Endothelial cell (in vitro differentiated cells): ENCODE results near the gene ZBTB43. TPM values are rescaled to one million over a fixed set of nuclear protein-coding genes. Genes with fewer than 3 reads are reported as not detected.
"Not testable (repeated sequence)": the region's sequence is repeated elsewhere in the genome, so short reads cannot be mapped to it uniquely, and the experiment has no call there.

Experiments used
- DNase-seq: peaks from one replicate; pipeline ENCODE4 v3.0.0; 2021; ENCODE audit warnings: low spot score
- H3K27ac Mint-ChIP-seq: one replicate; pipeline ENCODE4 v1.8.0; 2021; ENCODE audit warnings: mixed read lengths, inconsistent platforms; ENCODE audit not compliant: unreplicated experiment
- H3K27me3 Mint-ChIP-seq: one replicate; pipeline ENCODE4 v1.8.0; 2021; ENCODE audit warnings: mild to moderate bottlenecking, moderate library complexity, mixed read lengths, inconsistent platforms; ENCODE audit not compliant: unreplicated experiment
- H3K36me3 Mint-ChIP-seq: one replicate; pipeline ENCODE4 v1.8.0; 2021; ENCODE audit warnings: mild to moderate bottlenecking, low read depth, mixed read lengths, inconsistent platforms; ENCODE audit not compliant: unreplicated experiment
- H3K4me1 Mint-ChIP-seq: one replicate; pipeline ENCODE4 v1.8.0; 2021; ENCODE audit warnings: mild to moderate bottlenecking, mixed read lengths, inconsistent platforms; ENCODE audit not compliant: unreplicated experiment
- H3K4me3 Mint-ChIP-seq: one replicate; pipeline ENCODE4 v1.8.0; 2021; ENCODE audit warnings: mild to moderate bottlenecking, mixed read lengths, inconsistent platforms; ENCODE audit not compliant: unreplicated experiment
- H3K9me3 Mint-ChIP-seq: one replicate; pipeline ENCODE4 v1.8.0; 2021; ENCODE audit warnings: mixed read lengths, inconsistent platforms; ENCODE audit not compliant: unreplicated experiment
- CTCF ChIP-seq: fragments of 200-600 bp; sonication (generic); IDR thresholded peaks from one replicate; pipeline ENCODE4 v1.5.0; 2021; ENCODE audit warnings: antibody characterized with exemption; ENCODE audit not compliant: unreplicated experiment
- total RNA-seq: library from RNA; stranded (reverse); fragmentation: NEBNext Ultra II Directional; extraction: Animal tissue kit (Norgen Biotek cat#: 25700); gene quantifications from one replicate; pipeline ENCODE4 v1.2.1, GENCODE V29; 2021; ENCODE audit not compliant: unreplicated experiment

ZBTB43 gene
- total RNA-seq, 1 donor from 2014 or later: 16.7 TPM

DNA sequence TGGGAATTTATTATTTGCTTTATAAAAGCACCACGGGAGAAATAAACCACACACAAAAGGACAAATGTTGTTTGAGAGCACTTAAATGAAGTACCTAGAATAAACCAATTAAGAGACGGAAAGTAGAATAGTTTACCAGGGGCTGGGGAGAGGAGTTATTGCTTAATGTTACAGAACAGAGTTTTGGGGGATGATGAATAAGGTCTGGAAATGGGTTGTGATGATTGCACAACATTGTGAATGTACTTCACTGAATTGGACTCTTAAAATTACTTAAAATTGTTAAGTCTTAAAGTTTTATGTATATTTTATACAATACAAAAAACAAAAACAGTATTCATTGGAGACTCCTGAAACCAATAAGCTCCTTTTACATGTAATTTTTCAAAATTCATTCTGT is 1.5 kb downstream of the ZBTB43 start:
- no peak for DNase-seq
- TF ChIP-seq CTCF: no peak
- H3K36me3 Mint-ChIP-seq: peaks cover 9% of the 10 kb centered on the region
- peaks cover 11% of the 10 kb centered on the region for H3K27me3 Mint-ChIP-seq
- peaks cover 16% of the 10 kb centered on the region for H3K4me1 Mint-ChIP-seq
- H3K27ac Mint-ChIP-seq: no peak overlapping the region
- H3K9me3 Mint-ChIP-seq: no peaks in the 10 kb centered on the region
- peak overlapping the region; percentile 99 for H3K4me3 Mint-ChIP-seq

DNA sequence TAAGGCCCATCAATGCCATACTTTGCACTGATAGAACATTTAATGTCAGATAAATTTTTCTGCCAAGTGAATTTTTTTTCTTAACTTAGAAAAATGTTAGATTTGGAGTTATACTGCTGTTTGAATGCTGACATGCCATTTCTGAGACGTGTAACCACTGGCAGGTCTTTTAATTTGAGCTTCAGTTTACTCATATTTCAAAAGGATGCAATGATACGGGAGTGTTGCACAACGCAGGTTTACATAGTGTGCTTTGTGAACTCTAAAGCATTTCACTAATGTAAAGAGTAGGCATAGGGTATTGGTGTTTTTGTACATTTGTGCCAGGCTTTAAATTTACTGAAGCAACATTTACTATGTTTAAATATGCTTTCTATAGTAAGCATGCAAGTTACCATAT is 4.2 kb downstream of the ZBTB43 start:
- Mint-ChIP-seq H3K9me3 (no peaks in the 10 kb centered on the region), H3K4me3 (no peak overlapping the region), H3K36me3 (peaks cover 23% of the 10 kb centered on the region), H3K27me3 (peaks cover 11% of the 10 kb centered on the region), H3K4me1 (peaks cover 13% of the 10 kb centered on the region), H3K27ac (no peak overlapping the region)
- no peak for TF ChIP-seq CTCF
- DNase-seq: no peak

- not testable (repeated sequence) for H3K27ac Mint-ChIP-seq, H3K9me3 Mint-ChIP-seq, H3K4me3 Mint-ChIP-seq, H3K27me3 Mint-ChIP-seq, DNase-seq
- Mint-ChIP-seq H3K36me3 (peaks cover 29% of the 10 kb centered on the region), H3K4me1 (peaks cover 11% of the 10 kb centered on the region)
Measured at GRCh38 chr9:126810221-126810620, 5.4 kb downstream of the ZBTB43 start.

DNA sequence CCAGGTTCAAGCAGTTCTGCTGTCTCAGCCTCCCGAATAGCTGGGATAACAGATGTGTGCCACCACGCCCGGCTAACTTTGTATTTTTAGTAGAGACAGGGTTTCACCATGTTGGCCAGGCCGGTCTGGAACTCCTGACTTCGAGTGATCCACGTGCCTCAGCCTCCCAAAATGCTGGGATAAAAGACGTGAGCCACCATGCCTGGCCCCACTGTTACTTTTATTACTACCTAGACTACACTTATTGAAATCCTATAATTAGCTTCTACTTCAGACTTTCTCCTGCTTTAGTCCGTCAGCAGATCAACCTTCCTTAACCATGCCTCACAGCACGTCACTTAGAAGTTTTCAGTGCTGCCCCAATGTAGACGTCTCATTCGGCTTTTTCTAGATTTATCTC is 8.2 kb downstream of the ZBTB43 start:
- H3K9me3 Mint-ChIP-seq: no peaks in the 10 kb centered on the region
- H3K27ac Mint-ChIP-seq: no peak overlapping the region
- no peak for TF ChIP-seq CTCF
- peaks cover 30% of the 10 kb centered on the region for H3K36me3 Mint-ChIP-seq
- H3K4me1 Mint-ChIP-seq: no peaks in the 10 kb centered on the region
- no peaks in the 10 kb centered on the region for H3K27me3 Mint-ChIP-seq
- no peak overlapping the region for H3K4me3 Mint-ChIP-seq
- no peak for DNase-seq

GRCh38 chr9:126814091-126814490 is 9.3 kb downstream of the ZBTB43 start:
- DNase-seq: no peak
- Mint-ChIP-seq H3K27me3 (no peaks in the 10 kb centered on the region), H3K4me3 (peak overlapping the region; percentile 78), H3K27ac (no peak overlapping the region), H3K9me3 (peaks cover 5% of the 10 kb centered on the region), H3K4me1 (no peaks in the 10 kb centered on the region), H3K36me3 (peaks cover 39% of the 10 kb centered on the region)
- no peak for TF ChIP-seq CTCF

- not testable (repeated sequence) for H3K9me3 Mint-ChIP-seq, DNase-seq, H3K27ac Mint-ChIP-seq, H3K27me3 Mint-ChIP-seq, H3K4me1 Mint-ChIP-seq, H3K4me3 Mint-ChIP-seq
- H3K36me3 Mint-ChIP-seq: peaks cover 46% of the 10 kb centered on the region
Measured at GRCh38 chr9:126817615-126818014, 12.8 kb downstream of the ZBTB43 start.
